Kidney epithelial cell (primary cell): ENCODE data around the gene GRID1. TPM values are rescaled to one million over a fixed set of nuclear protein-coding genes. Genes with fewer than 3 reads are reported as not detected.

ENCODE experiments used
- DNase-seq: peaks from one replicate; pipeline ENCODE4 v3.0.0-alpha.2; 2010; ENCODE audit warnings: low read depth
- H3K27me3 ChIP-seq: 2 replicates; pipeline ENCODE4 v1.6.0; 2011; ENCODE audit warnings: low read length; ENCODE audit not compliant: control insufficient read depth, insufficient read depth
- H3K36me3 ChIP-seq: 2 replicates; pipeline ENCODE4 v1.5.1; 2011; ENCODE audit warnings: low read length; ENCODE audit not compliant: control insufficient read depth, insufficient read depth
- H3K4me3 ChIP-seq: 2 replicates; pipeline ENCODE4 v1.5.1; 2011; ENCODE audit warnings: low read depth, mild to moderate bottlenecking, control low read depth, low read length
- CTCF ChIP-seq: IDR thresholded peaks from 2 replicates; pipeline ENCODE4 v1.5.1; 2011; ENCODE audit warnings: mild to moderate bottlenecking, moderate library complexity, low read length, control low read depth, inconsistent platforms; ENCODE audit not compliant: insufficient read depth, poor library complexity, severe bottlenecking
- total RNA-seq: library from RNA; depleted of rRNA; stranded (reverse); fragments of >200 nt; gene quantifications from 2 replicates; pipeline ENCODE4 v1.2.3, GENCODE V29; 2015

GRID1 gene
- total RNA-seq, 1 donor from 2014 or later, result 0.33 TPM

- no peaks in the 10 kb centered on the region for H3K36me3 ChIP-seq
- no peak for DNase-seq
- H3K4me3 ChIP-seq, result no peak overlapping the region
- no peak for TF ChIP-seq CTCF
- H3K27me3 ChIP-seq, result no peaks in the 10 kb centered on the region
Measured at GRCh38 chr10:86193841-86194240, 172.8 kb downstream of the GRID1 start.

- no peak for TF ChIP-seq CTCF
- Histone ChIP-seq H3K36me3 (no peaks in the 10 kb centered on the region), H3K27me3 (no peaks in the 10 kb centered on the region), H3K4me3 (no peak overlapping the region)
- no peak for DNase-seq
Measured at GRCh38 chr10:86192691-86193090, 173.9 kb downstream of the GRID1 start.

- Histone ChIP-seq H3K27me3 (no peaks in the 10 kb centered on the region), H3K36me3 (no peaks in the 10 kb centered on the region), H3K4me3 (no peak overlapping the region)
- TF ChIP-seq CTCF, result no peak
- no peak for DNase-seq
Measured at GRCh38 chr10:86192147-86192546, 174.4 kb downstream of the GRID1 start.

DNA sequence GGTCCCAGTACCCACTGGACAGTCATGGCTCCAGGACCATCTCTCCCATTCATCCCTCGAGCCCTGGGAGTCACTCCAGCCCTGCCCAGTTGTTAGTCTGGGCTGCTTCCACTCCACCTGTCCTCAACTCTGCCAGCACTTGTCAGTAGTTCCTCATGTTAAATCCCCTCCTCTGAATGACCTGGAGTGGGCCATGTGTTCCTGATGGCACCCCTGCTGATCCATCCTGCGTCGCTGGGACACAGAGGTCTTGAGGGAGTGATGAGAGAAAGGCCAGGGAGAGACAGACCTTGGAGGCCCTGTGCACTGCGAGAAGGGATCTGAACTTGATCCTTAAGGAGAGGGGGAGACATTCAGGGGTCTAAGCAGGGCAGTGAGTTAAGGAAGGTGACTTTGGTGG, 174.9 kb downstream of the GRID1 start:
- Histone ChIP-seq H3K4me3 (no peak overlapping the region), H3K36me3 (no peaks in the 10 kb centered on the region), H3K27me3 (no peaks in the 10 kb centered on the region)
- TF ChIP-seq CTCF, result no peak
- DNase-seq, result no peak

GRCh38 chr10:86191166-86191565, 175.4 kb downstream of the GRID1 start:
- TF ChIP-seq CTCF, result no peak
- H3K27me3 ChIP-seq, result no peaks in the 10 kb centered on the region
- H3K36me3 ChIP-seq, result no peaks in the 10 kb centered on the region
- H3K4me3 ChIP-seq, result no peak overlapping the region
- no peak for DNase-seq

- no peaks in the 10 kb centered on the region for H3K36me3 ChIP-seq
- no peak for TF ChIP-seq CTCF
- H3K27me3 ChIP-seq, result no peaks in the 10 kb centered on the region
- DNase-seq, result no peak
- H3K4me3 ChIP-seq, result no peak overlapping the region
Measured at GRCh38 chr10:86190291-86190690, 176.3 kb downstream of the GRID1 start.
